GM18907 (cell line): ENCODE measurements around the gene ARID1A.
A peak's percentile ranks its signal among the peaks of the same experiment; 100 is the strongest.
"Not testable (repeated sequence)": the region's sequence is repeated elsewhere in the genome, so short reads cannot be mapped to it uniquely, and the experiment has no call there.

ENCODE experiments used
- ATAC-seq: cut with Tn5 transposase; IDR thresholded peaks from one replicate; pipeline ENCODE4 v1.9.1; 2021; ENCODE audit warnings: mild to moderate bottlenecking, moderate library complexity; ENCODE audit not compliant: unreplicated experiment

Gene ARID1A

DNA sequence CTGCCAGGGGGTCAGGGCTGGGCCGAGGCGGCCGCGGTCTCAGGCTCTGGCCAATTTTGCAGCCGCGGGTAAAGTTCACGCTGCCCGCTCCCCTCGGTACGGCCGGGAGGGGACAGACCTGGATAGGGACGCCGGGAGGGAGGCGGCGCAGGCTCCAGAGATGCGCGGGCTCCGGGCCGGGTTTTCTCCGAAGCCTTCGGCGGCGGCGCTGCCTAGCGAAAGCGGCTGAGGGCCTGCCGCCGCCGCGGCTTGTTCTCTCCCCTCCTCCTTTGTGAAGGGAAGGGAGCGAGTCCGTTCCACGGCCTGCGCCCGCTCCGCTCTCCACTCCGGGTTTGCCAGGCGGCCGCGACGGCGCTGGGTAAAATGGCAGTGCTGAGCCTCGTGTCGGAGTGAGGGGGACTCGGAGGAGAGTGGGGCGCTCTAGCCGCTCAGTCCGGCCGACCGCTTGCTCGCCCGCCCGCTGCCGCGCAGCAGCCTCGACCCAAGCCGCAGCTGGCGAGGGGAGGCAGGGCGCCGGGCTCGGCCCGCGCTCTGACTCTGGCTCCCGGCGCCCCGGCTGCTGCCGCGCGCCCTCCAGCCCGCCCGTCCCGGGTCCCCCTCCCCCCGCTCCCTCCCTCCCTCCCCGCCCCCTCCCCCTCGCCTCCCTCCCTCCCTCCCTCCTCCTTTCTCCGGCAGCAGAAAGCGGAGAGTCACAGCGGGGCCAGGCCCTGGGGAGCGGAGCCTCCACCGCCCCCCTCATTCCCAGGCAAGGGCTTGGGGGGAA is at the start of gene ARID1A:
Gene ARID1A (plus strand): TSS at position 660 of the 763 bp plus-strand sequence. CDS start 389 bp downstream, outside the sequence.
- peak; percentile 45 for ATAC-seq

DNA sequence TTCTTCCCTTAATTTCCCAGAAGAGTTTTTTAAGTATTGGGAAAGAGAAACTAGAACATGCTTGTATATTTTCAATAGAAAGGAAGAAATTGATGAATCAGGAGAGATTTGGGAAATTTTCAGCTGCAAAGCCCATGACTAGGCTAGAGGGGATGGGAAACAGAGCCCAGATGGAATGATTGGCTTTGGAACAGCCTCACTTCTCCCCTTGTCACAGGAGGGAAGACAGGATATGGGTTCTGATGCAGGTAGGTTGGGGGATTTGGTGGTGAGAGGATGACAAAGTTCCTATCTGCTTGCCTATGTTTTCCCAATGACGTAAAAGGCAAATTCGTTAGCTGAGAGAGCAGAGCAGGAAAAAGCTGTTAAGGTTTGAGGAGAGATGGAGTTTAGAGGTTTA is 31.0 kb upstream of the ARID1A start:
- ATAC-seq: no peak

DNA sequence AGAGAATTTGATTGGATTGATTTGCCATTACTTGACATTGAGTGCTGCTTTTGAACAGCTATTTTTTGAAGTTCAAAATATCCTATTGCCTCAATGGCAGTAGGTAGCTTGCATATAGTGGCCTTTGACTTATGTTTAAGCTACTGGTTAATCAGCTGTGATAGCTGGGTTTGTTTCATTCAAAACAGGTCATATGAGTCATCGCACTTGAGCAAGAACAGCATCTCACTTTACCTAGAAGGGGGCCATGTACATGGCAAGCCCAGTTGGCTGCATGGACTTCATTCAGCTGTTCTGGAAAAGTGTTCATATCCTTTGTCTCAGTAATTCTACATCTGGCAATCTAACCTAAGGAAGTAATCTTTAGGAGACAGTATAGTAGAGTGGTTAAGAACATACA is 29.0 kb upstream of the ARID1A start:
- no peak for ATAC-seq

DNA sequence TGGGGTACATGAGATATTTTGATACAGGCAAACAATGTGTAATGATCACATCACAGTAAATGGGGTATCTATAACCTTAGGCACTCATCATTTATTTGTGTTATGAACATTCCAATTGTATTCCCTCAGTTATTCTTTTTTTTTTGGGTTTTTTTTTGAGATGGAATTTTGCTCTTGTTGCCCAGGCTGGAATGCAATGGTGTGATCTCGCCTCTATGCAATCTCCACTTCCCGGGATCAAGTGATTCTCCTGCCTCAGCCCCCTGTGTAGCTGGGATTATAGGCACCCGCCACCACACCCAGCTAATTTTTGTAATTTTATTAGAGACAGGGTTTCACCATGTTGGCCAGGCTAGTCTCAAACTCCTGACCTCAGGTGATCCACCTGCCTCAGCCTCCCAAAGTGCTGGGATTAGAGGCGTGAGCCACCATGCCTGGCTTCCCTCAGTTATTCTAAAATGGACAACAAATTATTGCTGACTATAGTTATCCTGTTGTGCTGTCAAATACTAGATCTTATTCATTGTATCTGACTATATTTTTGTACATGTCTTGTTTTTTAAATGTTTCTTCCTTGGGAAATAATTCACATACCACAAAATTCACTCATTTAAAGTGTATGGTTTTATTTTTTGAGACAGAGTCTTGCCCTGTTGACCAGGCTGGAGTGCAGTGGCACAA is 27.6 kb upstream of the ARID1A start:
- not testable (repeated sequence) for ATAC-seq

DNA sequence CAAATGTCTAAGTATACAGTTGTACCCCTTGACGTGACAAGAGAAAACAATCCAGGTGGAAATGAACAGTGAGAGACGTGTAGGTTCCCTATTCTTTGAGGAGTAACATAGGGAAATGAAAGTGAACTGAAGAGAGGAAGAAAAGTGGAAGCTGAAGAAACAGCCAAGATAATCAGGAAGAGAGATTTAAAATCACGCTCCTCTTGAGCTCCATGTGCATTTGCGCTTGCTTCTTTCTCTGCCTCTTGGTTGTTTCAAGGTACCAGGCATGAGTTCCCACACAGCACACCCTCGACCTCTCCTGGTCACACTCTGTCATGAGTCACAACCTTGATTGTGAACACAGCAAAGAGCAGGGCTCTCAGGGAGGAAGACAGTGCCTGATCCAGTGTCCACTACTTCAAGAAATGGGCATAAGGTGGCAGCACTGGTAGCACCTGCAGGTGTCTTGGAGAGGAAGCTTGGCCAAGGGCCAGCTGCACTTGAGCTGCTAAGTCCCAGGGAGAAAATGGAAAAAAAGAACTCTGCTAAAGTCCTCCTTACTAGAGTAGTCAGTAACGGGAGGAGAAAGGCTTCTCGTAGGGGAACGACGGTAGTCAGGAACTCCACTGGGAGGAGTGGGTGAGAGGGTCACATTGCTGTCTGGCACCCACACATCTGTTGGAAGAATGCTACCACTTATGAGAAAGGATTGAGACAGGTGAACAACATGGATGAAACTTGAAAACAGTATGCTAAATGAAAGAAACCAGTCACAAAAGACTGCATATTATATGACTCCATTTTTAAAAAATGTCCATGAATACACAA is 18.3 kb upstream of the ARID1A start:
- ATAC-seq: peak; percentile 75

DNA sequence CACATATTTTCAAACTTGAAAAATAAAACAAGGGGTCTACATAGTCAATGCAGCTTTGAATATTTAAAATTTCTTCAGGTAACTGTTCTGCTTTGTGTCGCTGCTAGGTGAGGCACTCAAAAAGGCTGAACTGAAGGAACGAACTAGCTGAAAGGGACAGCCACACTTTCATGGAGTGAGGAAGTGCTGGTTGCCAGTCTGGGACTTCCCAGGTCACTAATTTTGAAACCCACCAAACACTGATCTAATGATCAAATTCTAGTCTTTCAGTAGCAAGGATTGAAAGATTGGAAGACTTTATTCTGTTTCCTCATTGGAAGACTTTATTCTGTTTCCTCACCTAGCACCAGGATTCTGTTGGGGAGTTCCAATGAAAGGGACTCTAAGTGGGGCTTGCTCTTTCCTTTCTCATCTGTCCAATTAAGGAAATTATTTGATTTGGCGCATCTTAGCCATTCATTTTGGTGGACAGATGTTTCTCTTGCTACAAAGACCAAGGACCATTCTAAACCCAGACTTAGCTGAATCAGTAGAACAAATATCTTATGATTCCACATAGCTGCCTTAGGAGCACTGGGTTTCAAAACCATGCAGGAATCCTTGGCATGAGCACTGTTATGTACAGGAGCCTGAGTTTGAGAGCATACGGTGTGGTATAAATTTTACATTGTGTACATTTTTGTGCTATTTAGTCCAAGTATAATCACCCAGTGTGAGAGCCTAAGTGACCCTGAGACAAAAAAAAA is 10.9 kb upstream of the ARID1A start:
- ATAC-seq: no peak

DNA sequence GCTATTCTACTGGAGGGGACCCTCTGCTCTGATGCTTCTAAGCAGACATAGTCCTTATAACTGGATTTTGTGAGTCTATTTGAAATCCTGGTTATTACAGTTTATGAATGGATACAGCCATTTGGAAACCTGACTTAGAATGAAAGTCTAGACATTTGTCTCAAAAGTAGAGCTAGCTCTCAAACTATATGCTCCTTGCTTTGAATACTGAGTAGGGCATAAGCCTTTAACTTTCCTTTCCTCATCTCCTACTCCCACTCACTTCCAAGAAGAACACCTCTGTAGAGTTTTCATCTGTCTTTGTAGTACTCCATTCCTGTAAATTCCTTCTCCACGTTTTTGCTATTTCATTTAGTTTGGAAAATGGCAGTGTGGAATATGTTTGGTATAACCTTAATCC is 9.0 kb upstream of the ARID1A start:
- ATAC-seq: no peak

DNA sequence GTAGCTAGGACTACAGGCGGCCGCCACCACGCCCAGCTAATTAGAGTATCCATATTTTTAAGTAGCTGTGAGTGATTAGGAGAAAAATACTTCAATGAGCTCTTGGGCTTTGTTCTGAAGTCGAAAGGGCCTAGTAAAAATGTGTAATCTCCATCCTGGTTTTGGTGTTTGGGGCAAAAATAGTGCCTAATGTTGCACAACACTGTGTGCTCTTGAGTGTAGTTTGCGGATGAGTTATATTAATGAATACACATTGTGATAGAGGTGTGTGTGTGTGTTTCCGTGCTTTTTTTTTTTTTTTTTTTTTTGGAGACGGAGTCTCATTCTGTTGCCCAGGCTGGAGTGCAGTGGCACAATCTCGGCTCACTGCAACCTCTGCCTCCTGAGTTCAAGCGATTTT is 6.3 kb upstream of the ARID1A start:
- no peak for ATAC-seq

DNA sequence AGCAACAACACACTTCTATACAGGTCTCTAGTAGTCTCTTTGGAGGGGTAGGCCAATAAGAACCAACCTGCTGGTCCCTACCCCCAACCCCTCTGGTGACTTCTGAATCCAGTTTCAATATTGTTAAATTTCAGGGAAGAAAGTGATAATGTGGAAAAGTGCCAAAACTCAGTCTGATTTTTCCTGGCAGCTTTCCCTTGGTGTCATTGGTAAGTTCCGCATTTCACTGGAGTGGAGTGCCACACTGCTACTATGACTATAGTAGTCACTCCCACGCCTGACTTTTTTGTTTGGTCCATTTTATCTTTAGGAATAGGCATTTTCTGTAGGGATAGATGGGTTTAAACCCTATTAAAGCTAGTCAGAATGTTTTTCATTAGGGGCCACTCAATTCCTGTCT is 5.7 kb upstream of the ARID1A start:
- ATAC-seq: no peak

DNA sequence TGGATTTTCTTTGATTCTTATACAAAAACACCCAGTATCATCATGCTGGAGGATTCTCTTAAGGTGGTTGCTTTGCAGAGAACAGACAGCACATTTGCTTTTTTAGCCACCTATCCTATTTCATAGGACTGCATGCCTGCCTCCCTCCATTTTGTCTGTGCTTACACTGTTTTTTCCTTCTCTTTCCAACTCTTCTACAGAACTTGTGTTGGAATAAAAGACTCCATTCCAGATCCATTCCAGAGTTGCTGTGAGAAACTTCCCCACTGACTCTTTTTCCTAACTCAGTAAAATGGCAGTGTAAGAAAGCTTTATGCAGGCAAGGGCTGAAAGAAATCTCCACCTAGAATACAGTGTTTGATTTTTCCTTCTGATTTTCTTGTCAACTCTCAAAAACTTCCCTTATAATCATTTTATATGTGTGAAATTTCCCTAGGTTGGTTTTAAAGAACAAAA is 5.2 kb upstream of the ARID1A start:
- ATAC-seq: no peak

DNA sequence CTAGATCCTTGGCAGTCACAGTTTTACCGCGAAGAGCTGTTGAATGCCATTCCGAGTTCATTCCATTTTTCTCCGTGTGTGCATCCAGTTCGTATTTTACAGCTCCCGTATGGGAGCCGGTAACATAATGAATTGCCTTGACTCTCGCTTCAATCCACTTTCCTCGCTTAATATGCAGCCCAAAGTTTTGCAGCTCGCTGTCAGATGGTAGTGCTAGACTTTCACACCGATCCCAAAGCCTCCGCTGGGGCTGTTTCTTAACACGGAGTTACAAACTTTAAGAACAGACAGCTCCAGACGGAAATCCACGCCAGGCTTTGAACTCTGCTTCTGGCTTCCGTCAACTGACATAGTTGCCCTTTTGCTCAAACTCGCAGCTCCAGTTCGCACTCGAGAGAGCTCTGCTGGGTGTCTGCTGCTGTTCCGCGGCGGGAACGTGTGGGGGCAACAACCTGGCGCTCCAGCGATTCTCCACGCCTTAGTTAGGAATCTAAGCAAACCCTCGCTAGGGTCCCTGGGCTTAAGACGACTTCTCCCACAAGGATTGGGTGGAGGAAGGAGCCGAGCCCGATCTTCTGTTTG is 3.5 kb upstream of the ARID1A start:
- peak; percentile 31 for ATAC-seq

DNA sequence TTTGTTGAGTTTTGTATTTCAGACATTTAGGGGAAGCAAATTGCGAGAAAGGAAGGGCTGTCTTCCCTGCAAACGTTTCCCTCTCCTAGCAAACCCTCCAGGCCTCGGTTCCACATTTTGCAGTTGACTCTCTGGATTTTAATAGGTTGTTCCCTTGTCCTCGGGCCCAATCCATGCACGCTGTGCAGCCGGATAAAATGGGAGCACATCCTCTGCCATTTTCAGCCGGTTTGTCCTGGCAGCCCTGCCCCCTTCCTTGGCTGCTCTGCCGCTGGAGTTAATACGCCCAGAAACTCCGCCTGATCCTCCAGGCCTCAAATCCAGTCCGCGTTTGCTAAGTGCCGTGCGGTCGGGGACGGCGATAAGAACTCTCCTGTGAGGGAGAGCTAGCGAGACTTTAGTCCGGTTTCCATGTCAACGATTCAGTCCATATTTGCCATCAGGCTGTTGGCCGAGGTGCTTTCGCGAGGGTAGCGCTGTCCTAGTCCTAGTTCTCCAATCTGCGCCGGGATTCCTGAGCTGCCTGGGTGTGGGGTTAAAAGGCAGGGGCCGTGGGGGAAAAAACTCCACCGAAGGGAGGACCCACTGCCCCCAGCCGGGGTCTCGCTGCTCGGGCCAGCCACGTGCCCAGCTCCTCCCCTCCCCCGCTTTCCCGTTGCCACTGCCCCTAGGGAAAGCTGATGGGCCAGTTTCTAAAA is 2.9 kb upstream of the ARID1A start:
- ATAC-seq: peak; percentile 41

DNA sequence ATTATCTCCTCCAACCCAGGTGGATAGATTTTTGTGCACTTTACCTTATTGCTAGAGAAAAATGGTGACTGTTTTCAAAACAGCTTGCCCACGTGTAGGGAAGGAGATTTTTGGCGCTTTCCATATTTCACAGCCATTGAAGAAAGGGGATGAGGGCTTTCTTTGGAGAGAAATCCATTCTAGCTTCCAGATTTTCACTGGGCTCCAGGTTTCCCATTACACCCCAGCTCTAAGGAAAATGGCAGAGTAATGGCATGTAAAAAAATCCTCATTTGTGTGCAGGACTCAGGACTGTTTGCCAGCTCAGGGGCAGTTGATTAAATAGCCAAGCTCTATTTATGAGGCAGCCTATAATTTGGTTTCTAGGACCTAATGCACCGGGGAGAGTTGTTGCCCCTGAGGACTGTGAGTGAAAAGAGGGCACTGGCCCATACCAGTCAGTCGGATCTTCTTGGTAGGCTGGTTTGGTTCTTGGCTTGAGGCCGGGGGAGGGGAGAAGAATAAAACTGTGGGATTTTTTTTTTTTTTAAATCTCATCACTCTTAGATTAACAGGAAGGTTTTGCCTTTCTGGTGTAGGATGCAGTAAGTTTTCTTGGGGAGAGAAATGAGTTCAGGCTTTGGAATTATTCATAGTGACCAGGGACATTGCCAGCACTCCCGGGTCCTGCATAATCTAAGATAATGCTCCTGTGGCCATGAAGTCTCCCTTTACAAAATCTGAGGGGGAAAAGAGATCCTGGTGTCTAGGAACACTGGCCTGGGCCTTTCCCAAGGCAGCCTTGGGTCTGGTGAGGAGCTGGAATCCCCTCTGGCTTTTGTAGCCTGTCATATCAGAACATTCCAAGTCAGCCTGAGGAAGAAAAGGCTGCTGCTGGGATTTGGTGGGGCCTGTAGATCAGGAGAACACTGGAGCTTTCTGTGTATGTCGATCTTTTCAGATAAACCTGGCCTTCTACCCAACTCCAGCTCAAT is 1.9 kb upstream of the ARID1A start:
- ATAC-seq: no peak

DNA sequence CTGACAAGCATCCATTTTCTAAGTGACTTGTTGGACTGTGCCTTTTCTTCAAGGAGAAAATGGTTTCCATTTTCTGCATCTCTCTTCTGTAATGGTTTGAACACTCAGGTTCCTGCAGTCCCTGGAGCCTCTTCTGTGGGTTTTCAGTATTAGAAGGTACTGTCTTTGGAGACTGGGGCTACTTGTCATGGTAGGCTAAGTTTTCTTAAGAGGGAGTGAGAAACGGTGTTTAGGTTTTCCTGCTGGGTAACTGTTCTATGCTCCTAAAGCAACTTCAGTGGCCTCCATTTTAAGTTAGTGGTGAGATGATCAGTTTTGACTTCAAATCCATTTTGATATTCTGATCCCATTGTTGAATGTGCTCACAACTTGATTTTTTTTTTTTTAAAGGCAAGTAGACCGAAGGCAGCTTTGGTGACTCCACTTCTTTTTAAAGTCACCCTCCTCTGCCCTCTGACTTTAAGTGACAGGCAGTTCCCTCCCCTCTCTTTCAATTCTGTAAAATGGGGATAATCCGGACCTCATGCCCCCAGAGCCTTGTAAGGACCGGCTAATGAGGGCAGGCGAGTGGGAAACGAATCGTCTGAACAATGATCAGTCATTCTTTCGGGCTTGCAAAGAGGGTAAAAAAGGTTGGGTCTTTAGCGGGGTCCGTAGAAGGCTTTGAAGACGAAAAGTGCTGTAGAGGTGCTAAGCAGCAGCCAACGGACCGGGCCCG is 1.0 kb upstream of the ARID1A start:
- no peak for ATAC-seq

DNA sequence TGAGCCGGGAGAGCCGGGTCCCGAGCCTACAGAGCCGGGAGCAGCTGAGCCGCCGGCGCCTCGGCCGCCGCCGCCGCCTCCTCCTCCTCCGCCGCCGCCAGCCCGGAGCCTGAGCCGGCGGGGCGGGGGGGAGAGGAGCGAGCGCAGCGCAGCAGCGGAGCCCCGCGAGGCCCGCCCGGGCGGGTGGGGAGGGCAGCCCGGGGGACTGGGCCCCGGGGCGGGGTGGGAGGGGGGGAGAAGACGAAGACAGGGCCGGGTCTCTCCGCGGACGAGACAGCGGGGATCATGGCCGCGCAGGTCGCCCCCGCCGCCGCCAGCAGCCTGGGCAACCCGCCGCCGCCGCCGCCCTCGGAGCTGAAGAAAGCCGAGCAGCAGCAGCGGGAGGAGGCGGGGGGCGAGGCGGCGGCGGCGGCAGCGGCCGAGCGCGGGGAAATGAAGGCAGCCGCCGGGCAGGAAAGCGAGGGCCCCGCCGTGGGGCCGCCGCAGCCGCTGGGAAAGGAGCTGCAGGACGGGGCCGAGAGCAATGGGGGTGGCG is 371 bp downstream of the ARID1A start:
- ATAC-seq: no peak

DNA sequence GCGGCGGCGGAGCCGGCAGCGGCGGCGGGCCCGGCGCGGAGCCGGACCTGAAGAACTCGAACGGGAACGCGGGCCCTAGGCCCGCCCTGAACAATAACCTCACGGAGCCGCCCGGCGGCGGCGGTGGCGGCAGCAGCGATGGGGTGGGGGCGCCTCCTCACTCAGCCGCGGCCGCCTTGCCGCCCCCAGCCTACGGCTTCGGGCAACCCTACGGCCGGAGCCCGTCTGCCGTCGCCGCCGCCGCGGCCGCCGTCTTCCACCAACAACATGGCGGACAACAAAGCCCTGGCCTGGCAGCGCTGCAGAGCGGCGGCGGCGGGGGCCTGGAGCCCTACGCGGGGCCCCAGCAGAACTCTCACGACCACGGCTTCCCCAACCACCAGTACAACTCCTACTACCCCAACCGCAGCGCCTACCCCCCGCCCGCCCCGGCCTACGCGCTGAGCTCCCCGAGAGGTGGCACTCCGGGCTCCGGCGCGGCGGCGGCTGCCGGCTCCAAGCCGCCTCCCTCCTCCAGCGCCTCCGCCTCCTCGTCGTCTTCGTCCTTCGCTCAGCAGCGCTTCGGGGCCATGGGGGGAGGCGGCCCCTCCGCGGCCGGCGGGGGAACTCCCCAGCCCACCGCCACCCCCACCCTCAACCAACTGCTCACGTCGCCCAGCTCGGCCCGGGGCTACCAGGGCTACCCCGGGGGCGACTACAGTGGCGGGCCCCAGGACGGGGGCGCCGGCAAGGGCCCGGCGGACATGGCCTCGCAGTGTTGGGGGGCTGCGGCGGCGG is 1.0 kb downstream of the ARID1A start:
- ATAC-seq: no peak

DNA sequence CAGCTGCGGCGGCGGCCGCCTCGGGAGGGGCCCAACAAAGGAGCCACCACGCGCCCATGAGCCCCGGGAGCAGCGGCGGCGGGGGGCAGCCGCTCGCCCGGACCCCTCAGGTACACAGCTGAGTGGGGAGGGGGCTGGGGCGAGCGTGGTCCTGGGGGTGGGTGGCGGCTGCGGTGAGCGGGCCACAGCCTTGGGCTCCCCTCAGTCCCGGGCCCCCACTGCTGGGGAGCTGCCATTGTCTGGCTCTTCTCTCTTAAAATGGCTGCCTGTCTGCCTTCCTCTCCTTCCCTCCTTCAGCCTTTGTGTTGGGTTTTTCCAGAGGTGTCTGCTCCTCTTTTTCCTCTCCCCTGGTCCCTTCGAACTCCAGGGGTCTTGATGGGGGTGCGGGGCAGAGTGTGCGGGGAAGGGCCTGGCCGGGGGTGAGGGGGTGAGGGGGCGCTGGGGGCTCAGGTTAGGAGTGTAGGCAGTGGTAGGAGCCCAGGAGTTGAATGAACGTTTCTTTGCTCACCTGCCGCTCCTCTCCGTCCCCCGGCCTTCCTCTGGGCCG is 1.7 kb downstream of the ARID1A start:
- ATAC-seq: no peak
